Activated CD8-positive, alpha-beta T cell treated with anti-CD3 and anti-CD28 coated beads for 36 hours (primary cell): ENCODE data around the gene KRT8. TPM values are rescaled to one million over a fixed set of nuclear protein-coding genes. Genes with fewer than 3 reads are reported as not detected.

Experiments
- ATAC-seq: fragments of 200-7000 bp; cut with Tn5 transposase; one replicate; pipeline ENCODE4 v1.10.0; 2021; ENCODE audit warnings: mild to moderate bottlenecking, moderate library complexity
- CTCF ChIA-PET: fragments of 350-600 bp; sonication (Branson Sonifier 250); formaldehyde crosslinking; loops from one replicate; lab custom pipeline; 2021; ENCODE audit warnings: antibody characterized with exemption; lab: Charles Lee
- POLR2A ChIA-PET: fragments of 350-600 bp; sonication (Branson Sonifier 250); formaldehyde crosslinking; loops from one replicate; lab custom pipeline; 2021; ENCODE audit warnings: antibody characterized with exemption; lab: Charles Lee
- DNase-seq: peaks from one replicate; pipeline ENCODE4 v3.0.0-alpha.2; 2020
- H3K27ac Mint-ChIP-seq: one replicate; pipeline ENCODE4 v1.8.0; 2021; ENCODE audit warnings: mild to moderate bottlenecking, mixed read lengths
- H3K27me3 Mint-ChIP-seq: one replicate; pipeline ENCODE4 v1.8.0; 2021; ENCODE audit warnings: mixed read lengths
- H3K36me3 Mint-ChIP-seq: one replicate; pipeline ENCODE4 v1.8.0; 2021; ENCODE audit warnings: low read depth, mixed read lengths
- H3K4me1 Mint-ChIP-seq: one replicate; pipeline ENCODE4 v1.8.0; 2021; ENCODE audit warnings: low read depth, mixed read lengths
- H3K4me3 Mint-ChIP-seq: one replicate; pipeline ENCODE4 v1.8.0; 2021; ENCODE audit warnings: mild to moderate bottlenecking, moderate library complexity, mixed read lengths
- H3K9me3 Mint-ChIP-seq: one replicate; pipeline ENCODE4 v1.8.0; 2021; ENCODE audit warnings: mixed read lengths
- intact Hi-C: fragments of 100-400 bp; cut with micrococcal nuclease; formaldehyde crosslinking; loops from one replicate; pipeline ENCODE4 v1.10.0; 2022
- total RNA-seq, 2 experiments: library from RNA; stranded (reverse); gene quantifications; one replicate each; pipeline ENCODE4 v1.2.3, GENCODE V29; 2021
- TF ChIP-seq, protein P1 (sequence below): fragments of 200-600 bp; IDR thresholded peaks from one replicate; pipeline ENCODE4 v1.8.0; 2022; ENCODE audit warnings: antibody characterized with exemption, mild to moderate bottlenecking

The KRT8 gene
- total RNA-seq, 2 experiments from 2014 or later: 0.29 to 0.40 TPM

DNA sequence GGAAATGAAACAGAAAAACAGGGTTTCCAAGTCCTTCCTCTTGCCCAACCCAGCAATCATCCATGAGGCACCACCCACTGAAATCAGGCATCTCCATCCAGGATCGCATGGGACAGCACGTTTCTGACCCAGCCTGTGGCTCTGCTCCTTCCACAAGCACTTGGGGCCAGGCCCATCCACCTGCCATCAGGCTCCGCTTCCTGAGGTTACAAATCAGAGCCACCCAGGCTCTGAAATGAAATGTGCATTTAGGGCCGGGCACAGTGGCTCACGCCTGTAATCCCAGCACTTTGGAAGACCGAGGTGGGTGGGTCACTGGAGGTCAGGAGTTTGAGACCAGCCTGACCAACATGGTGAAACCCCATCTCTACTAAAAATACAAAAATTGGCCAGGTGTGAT lies 55.4 kb downstream of the KRT8 start:
- CTCF ChIA-PET: no interaction called here
- Mint-ChIP-seq H3K36me3 (no peaks in the 10 kb centered on the region), H3K9me3 (no peaks in the 10 kb centered on the region)

GRCh38 chr12:52848661-52849255 lies 56.1 kb downstream of the KRT8 start, which contains the start of gene KRT78:
KRT78 (minus strand) TSS chr12:52848994; CDS start chr12:52848930, 64 bp downstream.
- CTCF ChIA-PET: no interaction called here
- ATAC-seq: no peak
- H3K36me3 Mint-ChIP-seq: no peaks in the 10 kb centered on the region

More for the DNA sequence above, 55.4 kb downstream of the KRT8 start:
- Mint-ChIP-seq H3K4me3 (no peak overlapping the region), H3K27ac (no peak overlapping the region), H3K4me1 (no peaks in the 10 kb centered on the region), H3K27me3 (no peaks in the 10 kb centered on the region)
- TF ChIP-seq, protein P1, sequence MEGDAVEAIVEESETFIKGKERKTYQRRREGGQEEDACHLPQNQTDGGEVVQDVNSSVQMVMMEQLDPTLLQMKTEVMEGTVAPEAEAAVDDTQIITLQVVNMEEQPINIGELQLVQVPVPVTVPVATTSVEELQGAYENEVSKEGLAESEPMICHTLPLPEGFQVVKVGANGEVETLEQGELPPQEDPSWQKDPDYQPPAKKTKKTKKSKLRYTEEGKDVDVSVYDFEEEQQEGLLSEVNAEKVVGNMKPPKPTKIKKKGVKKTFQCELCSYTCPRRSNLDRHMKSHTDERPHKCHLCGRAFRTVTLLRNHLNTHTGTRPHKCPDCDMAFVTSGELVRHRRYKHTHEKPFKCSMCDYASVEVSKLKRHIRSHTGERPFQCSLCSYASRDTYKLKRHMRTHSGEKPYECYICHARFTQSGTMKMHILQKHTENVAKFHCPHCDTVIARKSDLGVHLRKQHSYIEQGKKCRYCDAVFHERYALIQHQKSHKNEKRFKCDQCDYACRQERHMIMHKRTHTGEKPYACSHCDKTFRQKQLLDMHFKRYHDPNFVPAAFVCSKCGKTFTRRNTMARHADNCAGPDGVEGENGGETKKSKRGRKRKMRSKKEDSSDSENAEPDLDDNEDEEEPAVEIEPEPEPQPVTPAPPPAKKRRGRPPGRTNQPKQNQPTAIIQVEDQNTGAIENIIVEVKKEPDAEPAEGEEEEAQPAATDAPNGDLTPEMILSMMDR: no peak
- POLR2A ChIA-PET: no interaction called here
- DNase-seq (no peak), ATAC-seq (no peak)
- intact Hi-C loops: no loop called here

GRCh38 chr12:52847335-52848102 lies 57.4 kb downstream of the KRT8 start:
- H3K9me3 Mint-ChIP-seq: no peaks in the 10 kb centered on the region
- H3K36me3 Mint-ChIP-seq: no peaks in the 10 kb centered on the region
- no peak overlapping the region for H3K27ac Mint-ChIP-seq
- TF ChIP-seq, protein P1: no peak
- ATAC-seq: no peak
- intact Hi-C loops: no loop called here
- H3K4me3 Mint-ChIP-seq: no peak overlapping the region
- H3K4me1 Mint-ChIP-seq: no peaks in the 10 kb centered on the region
- no peak for DNase-seq
- CTCF ChIA-PET: no interaction called here
- POLR2A ChIA-PET: interaction anchor here (0.6 kb wide), 1 partner anchor 57 kb away, joined by 3 read pairs; no protein-coding TSS in a partner anchor
- no peaks in the 10 kb centered on the region for H3K27me3 Mint-ChIP-seq

More at GRCh38 chr12:52848661-52849255, 56.1 kb downstream of the KRT8 start, which contains the start of gene KRT78:
- intact Hi-C loops: no loop called here
- Mint-ChIP-seq H3K9me3 (no peaks in the 10 kb centered on the region), H3K27ac (no peak within 1 kb of the TSS), H3K4me3 (no peak within 1 kb of the TSS), H3K4me1 (no peaks in the 10 kb centered on the region), H3K27me3 (no peaks in the 10 kb centered on the region)
- POLR2A ChIA-PET: no interaction called here
- DNase-seq: no peak
- TF ChIP-seq, protein P1: no peak

Other genes starting within 250 kb of the KRT8 start
- gene KRT1, start 224.7 kb downstream of the KRT8 start, total RNA-seq: not detected
- not detected for gene KRT77, start 201.6 kb downstream of the KRT8 start, total RNA-seq
- not detected for gene KRT76, start 127.7 kb downstream of the KRT8 start, total RNA-seq
- gene KRT3, start 109.0 kb downstream of the KRT8 start, total RNA-seq: not detected
- under 1 TPM; 0.11 to 0.16 TPM for gene KRT4, start 91.0 kb downstream of the KRT8 start, total RNA-seq
- 1 to 10 TPM in 1 of 2 experiments, under 1 TPM in 1; 0.87 to 1.6 TPM for gene KRT79, start 70.8 kb downstream of the KRT8 start, total RNA-seq
- gene KRT78, start 56.1 kb downstream of the KRT8 start, total RNA-seq: not detected
- 1 to 10 TPM; 3.4 to 4.9 TPM for gene KRT18, start 44.0 kb upstream of the KRT8 start, total RNA-seq
- 100 to 1,000 TPM; 789 to 814 TPM for gene EIF4B, start 101.4 kb upstream of the KRT8 start, total RNA-seq
- gene TNS2, start 145.0 kb upstream of the KRT8 start, total RNA-seq: 1 to 10 TPM; 1.1 to 1.6 TPM
- 10 to 100 TPM; 24.8 to 25.0 TPM for gene SPRYD3, start 174.3 kb upstream of the KRT8 start, total RNA-seq
- 1 to 10 TPM; 2.0 to 2.3 TPM for gene IGFBP6, start 192.6 kb upstream of the KRT8 start, total RNA-seq
- 1 to 10 TPM; 5.3 to 6.7 TPM for gene SOAT2, start 198.4 kb upstream of the KRT8 start, total RNA-seq